H1 (cell line): Measurements from ENCODE around the gene CCDC106.

Source experiments
- CTCF ChIP-seq, 3 experiments: IDR thresholded peaks; 1 replicate in 2 of 3; 2 replicates in 1 of 3; pipeline versions ENCODE4 v1.5.1 to v1.6.1; 2011; ENCODE audit warnings: low read length in 3 of 3, mild to moderate bottlenecking in 3 of 3, inconsistent platforms in 2 of 3, low read depth in 1 of 3, moderate library complexity in 1 of 3; ENCODE audit not compliant: insufficient read depth in 1 of 3; ENCODE audit errors: control extremely low read depth in 1 of 3
- POLR2AphosphoS5 ChIP-seq: IDR thresholded peaks from 2 replicates; pipeline ENCODE4 v1.6.1; 2011; ENCODE audit warnings: low read depth, low read length

- TF ChIP-seq CTCF (IDR thresholded peaks at IDR 0.05; ENCODE audit: control extremely low read depth in 1 of 3, insufficient read depth in 1 of 3, low read depth in 1 of 3, low read length in 3 of 3) (no peak), POLR2AphosphoS5 (no peak)
These were observed 28.7 kb upstream of the CCDC106 start for GRCh38 chr19:55619286-55619685.
